Activated CD4-positive, alpha-beta T cell treated with anti-CD3 and anti-CD28 coated beads, Interleukin-2, amount 10 ng/mL, durations not matched to agents 24 days and 14 days (primary cell): ENCODE data around the gene LCMT1. TPM values are rescaled to one million over a fixed set of nuclear protein-coding genes. Genes with fewer than 3 reads are reported as not detected.
"Not testable (repeated sequence)": the region's sequence is repeated elsewhere in the genome, so short reads cannot be mapped to it uniquely, and the experiment has no call there.

Source experiments
- DNase-seq: peaks from one replicate; pipeline ENCODE4 v3.0.0; 2022
- H3K27ac Mint-ChIP-seq: one replicate; pipeline ENCODE4 v1.8.0; 2022; ENCODE audit warnings: mild to moderate bottlenecking, mixed read lengths
- H3K27me3 Mint-ChIP-seq: one replicate; pipeline ENCODE4 v1.8.0; 2022; ENCODE audit warnings: mixed read lengths
- H3K36me3 Mint-ChIP-seq: one replicate; pipeline ENCODE4 v1.8.0; 2022; ENCODE audit warnings: low read depth, mild to moderate bottlenecking, mixed read lengths
- H3K4me1 Mint-ChIP-seq: one replicate; pipeline ENCODE4 v1.8.0; 2021; ENCODE audit warnings: mixed read lengths
- H3K4me3 Mint-ChIP-seq: one replicate; pipeline ENCODE4 v1.8.0; 2022; ENCODE audit warnings: mild to moderate bottlenecking, moderate library complexity, mixed read lengths
- H3K9me3 Mint-ChIP-seq: one replicate; pipeline ENCODE4 v1.8.0; 2021; ENCODE audit warnings: mixed read lengths
- intact Hi-C: fragments of 100-400 bp; cut with micrococcal nuclease; formaldehyde crosslinking; loops from one replicate; pipeline ENCODE4 v1.15.1; 2023
- total RNA-seq: library from RNA; stranded (reverse); gene quantifications from 2 replicates; pipeline ENCODE4 v1.2.3, GENCODE V29; 2022

Gene LCMT1
- total RNA-seq, 1 donor from 2014 or later, result 38.7 TPM

- H3K27me3 Mint-ChIP-seq, result no peaks in the 10 kb centered on the region
- intact Hi-C loops, result no loop called here
- H3K9me3 Mint-ChIP-seq, result no peaks in the 10 kb centered on the region
- no peak for DNase-seq
- no peaks in the 10 kb centered on the region for H3K4me1 Mint-ChIP-seq
- no peak overlapping the region for H3K27ac Mint-ChIP-seq
- peaks cover 40% of the 10 kb centered on the region for H3K36me3 Mint-ChIP-seq
- no peak overlapping the region for H3K4me3 Mint-ChIP-seq
Observed at GRCh38 chr16:25172831-25173230, 61.3 kb downstream of the LCMT1 start.

GRCh38 chr16:25174285-25174684 lies 62.7 kb downstream of the LCMT1 start:
- Mint-ChIP-seq H3K4me1 (no peaks in the 10 kb centered on the region), H3K36me3 (peaks cover 40% of the 10 kb centered on the region), H3K9me3 (no peaks in the 10 kb centered on the region), H3K4me3 (no peak overlapping the region), H3K27me3 (no peaks in the 10 kb centered on the region), H3K27ac (no peak overlapping the region)
- intact Hi-C loops, result no loop called here
- no peak for DNase-seq

- H3K27me3 Mint-ChIP-seq, result no peaks in the 10 kb centered on the region
- no peaks in the 10 kb centered on the region for H3K4me1 Mint-ChIP-seq
- DNase-seq, result no peak
- no peak overlapping the region for H3K27ac Mint-ChIP-seq
- intact Hi-C loops, result no loop called here
- H3K4me3 Mint-ChIP-seq, result no peak overlapping the region
- no peaks in the 10 kb centered on the region for H3K9me3 Mint-ChIP-seq
- peaks cover 27% of the 10 kb centered on the region for H3K36me3 Mint-ChIP-seq
Observed at GRCh38 chr16:25176136-25176535, 64.6 kb downstream of the LCMT1 start.

GRCh38 chr16:25177512-25177830 lies 65.9 kb downstream of the LCMT1 start:
- Mint-ChIP-seq H3K36me3 (peaks cover 24% of the 10 kb centered on the region), H3K27ac (no peak overlapping the region), H3K9me3 (no peaks in the 10 kb centered on the region), H3K4me1 (no peaks in the 10 kb centered on the region), H3K27me3 (no peaks in the 10 kb centered on the region), H3K4me3 (no peak overlapping the region)
- intact Hi-C loops, result no loop called here
- no peak for DNase-seq

GRCh38 chr16:25177831-25178688 lies 66.5 kb downstream of the LCMT1 start:
- Mint-ChIP-seq H3K27ac (no peak overlapping the region), H3K9me3 (no peaks in the 10 kb centered on the region), H3K36me3 (peaks cover 19% of the 10 kb centered on the region), H3K4me3 (no peak overlapping the region), H3K4me1 (no peaks in the 10 kb centered on the region), H3K27me3 (no peaks in the 10 kb centered on the region)
- no peak for DNase-seq
- intact Hi-C loops, result no loop called here

GRCh38 chr16:25181236-25181635 lies 69.7 kb downstream of the LCMT1 start:
- H3K36me3 Mint-ChIP-seq, H3K9me3 Mint-ChIP-seq, intact Hi-C loops, H3K27ac Mint-ChIP-seq, H3K4me1 Mint-ChIP-seq, DNase-seq, H3K4me3 Mint-ChIP-seq, H3K27me3 Mint-ChIP-seq: not testable (repeated sequence)

GRCh38 chr16:25184771-25185170 lies 73.2 kb downstream of the LCMT1 start:
- no peaks in the 10 kb centered on the region for H3K9me3 Mint-ChIP-seq
- intact Hi-C loops, result no loop called here
- H3K27me3 Mint-ChIP-seq, result no peaks in the 10 kb centered on the region
- H3K4me1 Mint-ChIP-seq, result no peaks in the 10 kb centered on the region
- no peak overlapping the region for H3K27ac Mint-ChIP-seq
- H3K4me3 Mint-ChIP-seq, result no peak overlapping the region
- H3K36me3 Mint-ChIP-seq, result no peaks in the 10 kb centered on the region
- no peak for DNase-seq

GRCh38 chr16:25187491-25187795 lies 75.9 kb downstream of the LCMT1 start:
- H3K36me3 Mint-ChIP-seq, result no peaks in the 10 kb centered on the region
- no peak overlapping the region for H3K4me3 Mint-ChIP-seq
- no peaks in the 10 kb centered on the region for H3K27me3 Mint-ChIP-seq

GRCh38 chr16:25189305-25189704 lies 77.8 kb downstream of the LCMT1 start:
- Mint-ChIP-seq H3K36me3 (no peaks in the 10 kb centered on the region), H3K4me3 (no peak overlapping the region), H3K27me3 (no peaks in the 10 kb centered on the region), H3K9me3 (no peaks in the 10 kb centered on the region), H3K4me1 (no peaks in the 10 kb centered on the region), H3K27ac (no peak overlapping the region)
- intact Hi-C loops, result no loop called here
- DNase-seq, result no peak

More at GRCh38 chr16:25187491-25187795, 75.9 kb downstream of the LCMT1 start:
- intact Hi-C loops, result no loop called here
- Mint-ChIP-seq H3K9me3 (no peaks in the 10 kb centered on the region), H3K4me1 (no peaks in the 10 kb centered on the region), H3K27ac (no peak overlapping the region)
- no peak for DNase-seq

- H3K4me3 Mint-ChIP-seq, result no peak overlapping the region
Observed at GRCh38 chr16:25192096-25192495, 80.6 kb downstream of the LCMT1 start.

GRCh38 chr16:25194273-25194878 lies 82.8 kb downstream of the LCMT1 start:
- Mint-ChIP-seq H3K9me3 (no peaks in the 10 kb centered on the region), H3K27ac (no peak overlapping the region), H3K4me3 (no peak overlapping the region), H3K36me3 (no peaks in the 10 kb centered on the region), H3K4me1 (no peaks in the 10 kb centered on the region), H3K27me3 (no peaks in the 10 kb centered on the region)
- intact Hi-C loops, result no loop called here
- no peak for DNase-seq

More at GRCh38 chr16:25192096-25192495, 80.6 kb downstream of the LCMT1 start:
- Mint-ChIP-seq H3K9me3 (no peaks in the 10 kb centered on the region), H3K36me3 (no peaks in the 10 kb centered on the region), H3K4me1 (no peaks in the 10 kb centered on the region), H3K27ac (no peak overlapping the region), H3K27me3 (no peaks in the 10 kb centered on the region)
- DNase-seq, result no peak
- intact Hi-C loops, result no loop called here

- H3K4me1 Mint-ChIP-seq, result no peaks in the 10 kb centered on the region
- no peak overlapping the region for H3K4me3 Mint-ChIP-seq
- no peak overlapping the region for H3K27ac Mint-ChIP-seq
- H3K9me3 Mint-ChIP-seq, result no peaks in the 10 kb centered on the region
- no peaks in the 10 kb centered on the region for H3K27me3 Mint-ChIP-seq
- no peaks in the 10 kb centered on the region for H3K36me3 Mint-ChIP-seq
- no peak for DNase-seq
- intact Hi-C loops, result loop anchor here (5.0 kb wide), 1 partner anchor 51 kb away; no protein-coding TSS in a partner anchor
Observed at GRCh38 chr16:25198021-25198420, 86.5 kb downstream of the LCMT1 start.

GRCh38 chr16:25199457-25199856 lies 87.9 kb downstream of the LCMT1 start:
- H3K27me3 Mint-ChIP-seq, result no peaks in the 10 kb centered on the region

GRCh38 chr16:25210758-25211157 lies 99.2 kb downstream of the LCMT1 start:
- Mint-ChIP-seq H3K9me3 (no peaks in the 10 kb centered on the region), H3K27ac (no peak overlapping the region), H3K4me1 (no peaks in the 10 kb centered on the region), H3K27me3 (no peaks in the 10 kb centered on the region), H3K36me3 (no peaks in the 10 kb centered on the region), H3K4me3 (no peak overlapping the region)
- intact Hi-C loops, result no loop called here
- DNase-seq, result no peak

More at GRCh38 chr16:25199457-25199856, 87.9 kb downstream of the LCMT1 start:
- H3K4me3 Mint-ChIP-seq, result no peak overlapping the region
- H3K9me3 Mint-ChIP-seq, result no peaks in the 10 kb centered on the region
- intact Hi-C loops, result loop anchor here (5.0 kb wide), 1 partner anchor 52 kb away; no protein-coding TSS in a partner anchor
- no peaks in the 10 kb centered on the region for H3K36me3 Mint-ChIP-seq
- no peak for DNase-seq
- no peaks in the 10 kb centered on the region for H3K4me1 Mint-ChIP-seq
- no peak overlapping the region for H3K27ac Mint-ChIP-seq
